Amniotic stem cell (primary cell): ENCODE results near the gene ZNF839.
"Not testable (repeated sequence)": the region's sequence is repeated elsewhere in the genome, so short reads cannot be mapped to it uniquely, and the experiment has no call there.

Experiments used
- DNase-seq: peaks from one replicate; lab custom pipeline; 2025; lab: John Stamatoyannopoulos, UW

The ZNF839 gene

DNA sequence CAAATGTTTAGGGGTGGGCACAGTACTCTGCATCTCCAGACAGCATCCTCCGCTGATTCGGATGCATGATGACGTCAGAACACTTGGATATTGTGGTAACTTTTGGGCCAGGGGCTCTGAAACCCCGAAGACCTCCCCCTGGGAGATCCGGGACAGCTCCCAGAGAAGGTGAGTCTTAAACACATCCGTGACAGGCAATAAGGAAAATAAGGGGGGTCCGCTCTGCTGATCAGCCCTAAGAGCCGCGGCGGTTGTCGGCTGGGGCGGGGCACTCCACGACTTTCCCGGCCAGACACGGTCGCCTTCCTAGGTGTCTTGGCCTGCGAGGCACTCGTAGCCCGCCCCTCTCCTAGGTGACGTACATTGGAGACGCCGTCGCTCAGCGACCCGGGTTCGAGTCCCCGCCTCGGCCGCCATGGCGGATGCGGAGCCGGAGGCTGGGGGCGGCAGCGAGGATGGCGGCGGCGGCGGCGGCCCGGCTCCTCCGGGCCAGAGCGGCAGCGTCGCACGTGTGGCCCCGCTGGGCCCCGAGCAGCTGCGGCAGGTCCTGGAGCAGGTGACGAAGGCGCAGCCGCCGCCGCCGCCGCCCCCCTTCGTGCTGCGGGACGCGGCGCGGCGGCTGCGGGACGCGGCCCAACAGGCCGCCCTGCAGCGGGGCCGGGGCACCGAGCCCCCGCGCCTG is at the start of gene ZNF839:
Gene ZNF839 (plus strand): TSS at position 396 of the 682 bp plus-strand sequence. CDS start 20 bp downstream, at position 416.
- peak; percentile 68 for DNase-seq

DNA sequence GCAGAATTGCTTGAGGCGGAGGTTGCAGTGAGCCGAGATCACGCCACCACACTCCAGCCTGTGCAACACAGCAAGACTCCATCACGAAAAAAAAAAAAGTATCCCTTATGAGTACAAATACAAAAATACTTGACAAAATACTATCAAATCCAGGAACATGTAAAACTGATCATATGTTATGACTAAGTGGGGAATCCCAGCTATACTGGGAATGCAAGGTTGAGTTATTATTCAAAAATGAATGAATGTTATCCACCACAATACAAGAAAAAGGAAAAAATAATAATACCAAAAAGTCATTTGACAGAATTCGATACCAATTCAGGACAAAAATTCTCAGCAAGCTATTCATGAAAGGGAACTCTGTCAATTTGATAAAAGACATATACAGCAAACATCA is 47.2 kb upstream of the ZNF839 start:
- no peak for DNase-seq

DNA sequence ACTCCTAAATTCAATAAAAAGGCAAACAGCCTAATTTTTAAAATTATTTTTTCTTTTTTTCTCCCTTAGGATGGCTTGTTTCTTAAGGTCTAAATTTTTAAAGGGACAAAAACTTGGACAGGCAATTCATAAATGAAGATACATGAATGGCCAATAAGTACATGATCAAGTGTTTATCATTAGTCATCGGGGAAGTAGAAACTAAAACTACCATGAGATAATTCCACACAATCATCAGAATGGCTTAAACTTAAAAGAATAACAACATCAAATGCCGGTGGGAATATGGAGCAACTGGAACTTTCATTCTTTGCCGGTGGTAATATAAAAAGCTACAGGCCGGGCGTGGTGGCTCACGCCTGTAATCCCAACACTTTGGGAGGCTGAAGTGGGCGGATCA is 43.7 kb upstream of the ZNF839 start:
- DNase-seq, result no peak

DNA sequence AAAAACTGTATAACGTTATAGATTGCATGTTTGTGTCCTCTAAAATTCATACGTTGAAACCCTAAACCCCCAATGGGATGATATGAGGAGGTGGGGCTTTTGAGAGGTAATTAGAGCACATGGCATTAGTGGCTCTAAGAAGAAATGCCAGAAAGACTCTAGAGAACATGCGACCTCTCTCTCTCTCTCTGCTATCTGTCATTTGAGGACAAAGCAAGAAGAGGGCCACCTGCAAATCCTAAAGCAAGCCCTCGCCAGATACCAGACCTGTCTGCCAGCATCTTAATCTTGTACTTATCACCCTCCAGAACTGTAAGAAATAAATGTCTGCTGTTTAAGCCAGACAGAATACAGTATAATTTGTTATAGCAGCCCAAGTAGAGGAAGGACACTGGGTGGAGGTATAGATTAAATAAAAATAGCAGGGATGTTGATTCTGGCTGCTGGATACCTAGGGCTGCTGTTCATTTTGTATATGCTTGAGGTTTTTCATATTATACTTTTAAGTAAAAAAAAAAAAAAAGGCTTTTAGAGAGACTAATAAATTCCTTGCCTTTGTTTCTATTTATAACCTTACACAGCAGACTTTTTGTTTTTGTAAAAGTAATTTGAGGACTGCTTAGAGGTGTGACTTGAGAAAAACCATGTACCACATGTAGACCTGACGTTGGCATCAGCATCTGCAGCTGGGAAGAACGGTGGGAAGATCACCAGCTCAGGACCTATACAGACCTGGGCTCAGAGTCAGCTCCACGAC is 41.5 kb upstream of the ZNF839 start:
- no peak for DNase-seq

DNA sequence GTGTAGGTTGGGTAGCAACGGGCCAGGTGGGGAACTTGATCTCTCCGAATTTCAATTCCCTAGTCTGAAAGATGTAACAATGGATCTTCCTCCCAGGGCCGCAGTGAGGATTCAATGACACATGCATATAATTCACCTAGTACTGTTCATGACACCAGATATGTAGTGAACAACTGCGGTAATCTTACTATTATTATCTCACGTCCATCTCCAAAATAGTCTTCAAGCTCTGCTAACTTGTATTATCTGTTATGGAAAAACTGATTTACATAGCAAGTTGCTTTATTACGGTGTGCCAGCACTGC is 41.0 kb upstream of the ZNF839 start:
- no peak for DNase-seq

DNA sequence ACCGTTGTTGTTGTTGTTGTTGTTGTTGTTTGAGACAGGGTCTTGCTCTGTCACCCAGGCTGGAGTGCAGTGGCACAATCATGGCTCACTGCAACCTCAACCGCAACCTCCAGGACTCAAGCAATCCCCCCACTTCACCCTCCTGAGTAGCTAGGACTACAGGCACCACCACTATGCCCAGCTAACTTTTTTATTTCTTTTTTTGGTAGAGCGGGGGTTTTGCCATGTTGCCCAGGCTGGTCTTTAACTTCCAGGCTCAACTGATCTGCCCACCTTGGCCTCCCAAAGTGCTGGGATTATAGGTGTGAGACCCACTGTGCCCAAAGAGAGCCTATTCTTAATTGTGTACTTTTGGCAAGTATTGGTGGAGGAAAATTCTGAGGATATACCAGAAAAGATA is 40.3 kb upstream of the ZNF839 start:
- no peak for DNase-seq

DNA sequence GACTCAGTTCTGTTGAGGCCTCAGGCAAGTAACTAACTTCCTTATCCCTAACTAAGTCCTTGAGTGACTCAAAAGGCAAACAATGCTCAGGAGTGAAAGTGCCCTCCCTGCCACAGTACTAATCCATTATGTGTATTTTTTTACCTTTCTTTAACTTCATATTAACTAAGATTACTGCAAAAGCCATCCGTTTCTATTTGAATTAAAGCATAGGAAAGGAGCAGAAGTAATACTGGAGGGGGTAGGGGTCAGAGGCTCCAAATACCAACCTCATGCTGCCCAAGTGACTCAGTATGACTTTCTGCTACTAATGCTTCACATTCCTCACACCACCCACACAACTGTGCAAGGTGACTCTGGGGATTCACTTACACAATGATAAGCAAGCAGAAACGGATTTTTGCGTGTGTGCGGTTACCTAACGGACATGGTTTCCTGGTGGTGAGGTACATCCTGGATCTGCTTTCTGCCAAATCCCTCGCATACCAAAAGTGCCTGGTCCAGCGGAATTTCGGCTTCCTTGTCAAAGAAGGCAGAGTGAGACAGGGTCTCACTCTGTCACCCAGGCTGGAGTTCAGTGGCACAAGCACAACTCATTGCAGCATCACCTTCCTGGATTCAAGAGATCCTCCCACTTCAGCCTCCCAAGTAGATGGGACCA is 39.7 kb upstream of the ZNF839 start:
- DNase-seq, result peak; percentile 90

DNA sequence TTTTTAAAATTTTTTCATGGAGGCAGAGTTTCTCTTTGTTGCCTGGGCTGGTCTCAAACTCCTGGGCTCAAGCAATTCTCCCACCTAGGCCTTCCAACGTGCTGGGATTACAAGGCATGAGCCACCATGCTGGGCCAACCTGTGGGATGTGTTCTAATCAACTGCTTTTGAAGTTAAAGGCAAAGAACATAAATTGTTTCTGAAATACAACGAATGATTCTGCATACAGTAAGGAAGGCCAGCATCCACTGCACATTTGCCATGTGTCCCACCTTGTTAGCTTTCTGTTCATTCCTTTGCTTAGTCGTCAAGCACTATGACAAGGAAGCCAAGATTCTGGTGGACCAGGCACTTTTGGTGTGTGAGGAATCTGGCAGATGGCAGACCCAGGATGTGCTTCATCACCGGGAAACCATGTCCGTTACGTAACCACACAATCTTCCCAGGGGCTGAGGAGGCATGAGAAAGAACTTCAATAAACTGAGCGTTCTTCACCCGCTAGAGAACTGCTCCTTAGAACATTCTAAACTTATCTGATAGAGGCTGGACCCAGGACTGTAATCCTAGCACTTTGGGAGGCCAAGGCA is 39.1 kb upstream of the ZNF839 start:
- peak; percentile 78 for DNase-seq

DNA sequence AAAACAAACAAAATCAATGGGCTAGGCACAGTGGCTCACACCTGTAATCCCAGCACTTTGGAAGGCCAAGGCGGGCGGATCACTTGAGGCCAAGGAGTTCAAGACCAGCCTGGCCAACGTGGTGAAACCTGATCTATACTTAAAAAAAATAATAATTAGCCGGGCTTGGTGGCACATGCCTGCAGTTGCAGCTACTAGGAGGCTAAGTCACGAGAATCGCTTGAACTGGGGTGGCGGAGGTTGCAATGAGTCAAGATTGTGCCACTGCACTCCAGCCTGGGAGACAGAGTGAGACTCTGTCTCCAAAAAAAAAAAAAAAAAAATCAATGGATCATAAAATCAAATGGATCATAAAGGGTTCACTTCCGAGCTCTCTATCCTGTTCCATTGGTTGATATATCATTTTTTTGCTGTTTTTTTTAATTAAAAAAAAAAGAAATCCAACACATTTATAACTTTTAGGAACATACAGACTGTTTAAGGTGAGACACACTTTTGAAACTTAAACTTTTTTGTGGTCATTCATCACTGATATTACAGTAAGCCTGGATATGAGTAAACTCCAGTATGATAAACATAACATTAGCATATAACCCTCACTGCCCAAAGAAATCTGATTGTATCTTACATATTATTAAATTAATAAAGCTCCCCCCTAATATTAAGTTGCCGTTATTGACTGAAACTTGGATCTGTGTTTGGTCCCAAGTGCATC is 36.6 kb upstream of the ZNF839 start:
- DNase-seq, result no peak

DNA sequence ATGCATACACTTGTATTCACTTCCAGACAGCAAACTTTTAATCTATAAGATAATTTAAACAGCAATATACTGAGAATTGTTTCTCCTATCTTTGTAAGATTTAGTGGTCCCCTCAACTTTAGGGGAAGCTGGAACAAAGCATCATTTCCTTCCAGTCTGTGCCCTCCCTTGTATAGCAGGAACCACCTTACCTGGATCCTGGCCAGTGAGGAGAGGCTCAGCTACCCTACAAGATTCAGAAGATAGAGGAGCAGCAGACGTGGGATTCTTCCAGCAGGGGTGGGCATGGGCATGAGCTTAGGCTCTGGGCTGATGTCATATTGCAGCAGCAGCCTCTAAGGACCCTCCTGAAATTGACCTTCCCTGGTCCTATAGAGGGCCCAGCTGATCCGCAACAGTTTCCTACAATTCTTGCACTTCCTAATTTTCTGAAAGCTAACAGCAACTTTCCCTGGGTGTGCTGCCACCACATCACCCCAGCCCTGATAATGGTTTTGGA is 35.9 kb upstream of the ZNF839 start:
- no peak for DNase-seq

DNA sequence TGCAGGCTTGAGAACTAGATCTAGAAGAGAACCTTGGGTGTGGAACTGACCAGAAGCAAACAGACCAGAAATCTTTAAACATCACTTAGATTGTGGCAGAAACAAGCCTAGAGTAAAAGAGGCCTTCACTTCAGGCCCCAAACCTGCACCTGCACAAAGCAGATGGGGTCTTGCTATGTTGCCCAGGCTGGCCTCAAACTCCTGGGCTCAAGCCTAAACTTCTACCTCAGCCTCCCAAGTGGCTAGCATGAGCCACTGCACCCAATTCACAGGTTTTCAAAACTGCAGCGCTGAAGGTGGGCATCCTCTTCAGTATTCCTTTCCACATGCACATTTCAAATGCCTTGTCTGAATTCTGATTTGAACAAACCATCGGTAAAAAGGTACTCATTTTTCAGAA is 34.4 kb upstream of the ZNF839 start:
- DNase-seq, result no peak

DNA sequence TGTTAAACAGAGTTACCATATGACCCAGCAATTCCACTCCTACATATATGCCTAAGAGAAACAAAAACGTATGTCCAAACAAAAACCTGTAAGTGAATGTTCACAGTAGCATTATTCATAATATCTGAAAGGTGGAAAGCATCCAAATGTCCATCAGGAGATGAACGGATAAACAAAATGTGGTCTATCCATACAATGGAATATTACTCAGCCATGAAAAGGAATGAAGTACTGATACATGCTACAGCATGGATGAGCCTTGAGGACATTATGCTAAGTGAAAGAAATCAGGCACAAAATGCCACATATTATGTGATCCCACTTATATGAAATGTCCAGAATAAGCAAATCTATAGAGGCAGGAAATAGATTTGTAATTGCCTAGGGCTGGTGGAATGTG is 31.4 kb upstream of the ZNF839 start:
- no peak for DNase-seq

DNA sequence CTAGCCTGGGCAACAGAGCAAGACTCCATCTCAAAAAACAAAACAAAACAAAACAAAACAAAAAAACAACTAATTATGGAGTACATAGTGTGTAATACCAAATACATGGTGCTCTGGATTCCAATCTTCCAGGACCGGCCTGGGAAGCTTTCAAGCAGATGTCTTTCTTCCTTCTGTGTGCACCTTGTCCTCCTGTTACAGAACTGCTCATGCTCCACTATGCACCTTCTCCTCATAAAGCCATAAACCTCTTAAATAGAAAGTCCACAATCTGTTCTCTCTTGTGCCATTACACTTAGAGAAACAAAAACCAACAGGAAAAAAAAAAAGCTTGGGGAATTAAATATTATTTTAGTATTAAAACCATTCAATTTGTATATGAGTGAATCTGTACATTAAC is 27.1 kb upstream of the ZNF839 start:
- DNase-seq, result no peak

DNA sequence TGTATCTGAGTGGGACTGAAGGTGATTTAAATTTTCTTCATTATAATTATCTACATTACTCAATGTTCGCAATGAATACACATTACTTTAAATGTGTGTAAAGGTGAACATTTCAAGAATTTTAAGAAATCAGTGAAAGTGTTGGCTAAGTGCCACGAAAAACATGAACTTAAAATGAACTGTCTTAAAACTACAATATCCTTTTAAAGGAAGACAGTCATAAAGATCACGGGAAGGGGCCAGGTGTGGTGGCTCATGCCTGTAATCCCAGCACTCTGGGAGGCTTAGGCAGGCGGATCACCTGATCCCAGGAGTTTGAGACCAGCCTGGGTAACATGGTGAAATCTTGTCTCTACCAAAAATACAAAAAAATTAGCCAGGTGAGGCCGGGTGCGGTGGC is 25.8 kb upstream of the ZNF839 start:
- DNase-seq, result no peak

DNA sequence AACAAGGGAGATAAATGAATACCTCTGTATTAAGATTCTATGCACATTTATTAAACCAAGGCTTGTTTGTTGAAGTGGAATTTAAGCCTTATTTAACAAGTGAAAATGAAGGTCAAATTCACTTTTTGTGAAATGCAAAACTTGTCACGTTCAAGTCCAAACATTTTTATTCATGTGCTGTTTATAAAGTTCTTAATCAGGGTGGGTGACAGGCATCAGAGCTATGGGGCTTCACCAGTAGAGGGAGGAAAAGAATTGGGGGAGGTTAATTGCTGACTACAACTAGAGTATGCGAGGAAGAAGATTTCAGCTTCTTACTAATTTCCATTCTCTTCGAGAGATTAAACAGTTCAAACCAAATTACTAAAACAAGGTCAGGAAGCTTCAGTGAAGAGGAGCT is 24.3 kb upstream of the ZNF839 start:
- no peak for DNase-seq

DNA sequence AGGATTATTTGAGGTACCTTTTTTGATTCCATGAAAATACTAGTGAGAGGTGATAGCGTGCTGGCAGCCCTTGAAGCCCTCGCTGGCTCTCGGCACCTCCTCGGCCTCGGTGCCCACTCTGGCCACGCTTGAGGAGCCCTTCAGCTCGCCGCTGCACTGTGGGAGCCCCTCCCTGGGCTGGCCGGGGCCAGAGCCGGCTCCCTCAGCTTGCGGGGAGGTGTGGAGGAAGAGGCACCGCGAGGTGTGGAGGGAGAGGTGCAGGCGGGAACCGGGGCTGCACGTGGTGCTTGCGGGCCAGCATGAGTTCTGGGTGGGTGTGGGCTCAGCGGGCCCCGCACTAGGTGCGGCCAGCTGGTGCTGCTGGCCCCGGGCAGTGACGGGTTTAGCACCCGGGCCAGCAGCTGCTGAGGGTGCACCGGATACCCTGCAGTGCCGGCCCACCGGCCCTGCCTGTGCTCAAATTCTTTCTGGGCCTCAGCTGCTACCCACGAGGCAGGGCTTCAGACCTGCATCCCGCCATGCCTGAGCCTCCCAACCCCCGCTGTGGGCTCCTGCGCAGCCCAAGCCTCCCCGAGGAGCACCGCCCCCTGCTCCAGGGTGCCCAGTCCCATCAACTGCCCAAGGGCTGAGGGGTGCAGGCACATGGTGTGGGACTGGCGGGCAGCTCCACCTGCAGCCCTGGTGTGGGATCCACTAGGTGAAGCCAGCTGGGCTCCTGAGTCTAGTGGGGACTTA is 21.9 kb upstream of the ZNF839 start:
- no peak for DNase-seq

DNA sequence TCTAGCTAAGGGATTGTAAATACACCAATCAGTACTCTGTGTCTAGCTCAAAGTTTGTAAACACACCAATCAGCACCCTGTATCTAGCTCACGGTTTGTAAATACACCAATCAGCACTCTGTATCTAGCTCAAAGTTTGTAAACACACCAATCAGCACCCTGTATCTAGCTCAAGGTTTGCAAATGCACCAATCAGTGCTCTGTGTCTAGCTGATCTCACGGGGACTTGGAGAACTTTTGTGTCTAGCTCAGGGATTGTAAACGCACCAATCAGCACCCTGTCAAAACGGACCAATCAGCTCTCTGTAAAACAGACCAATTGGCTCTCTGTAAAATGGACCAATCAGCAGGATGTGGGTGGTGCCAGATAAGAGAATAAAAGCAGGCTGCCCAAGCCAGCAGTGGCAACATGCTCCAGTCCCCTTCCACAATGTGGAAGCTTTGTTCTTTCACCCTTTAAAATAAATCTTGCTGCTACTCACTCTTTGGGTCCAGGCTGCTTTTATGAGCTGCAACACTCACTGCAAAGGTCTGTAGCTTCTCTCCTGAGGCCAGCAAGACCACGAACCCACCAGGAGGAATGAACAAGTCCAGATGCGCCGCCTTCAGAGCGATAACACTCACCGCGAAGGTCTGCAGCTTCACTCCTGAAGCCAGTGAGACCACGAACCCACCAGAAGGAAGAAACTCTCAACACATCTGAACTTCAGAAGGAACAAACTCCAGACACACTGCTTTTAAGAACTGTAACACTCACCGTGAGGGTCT is 21.1 kb upstream of the ZNF839 start:
- DNase-seq, result not testable (repeated sequence)

DNA sequence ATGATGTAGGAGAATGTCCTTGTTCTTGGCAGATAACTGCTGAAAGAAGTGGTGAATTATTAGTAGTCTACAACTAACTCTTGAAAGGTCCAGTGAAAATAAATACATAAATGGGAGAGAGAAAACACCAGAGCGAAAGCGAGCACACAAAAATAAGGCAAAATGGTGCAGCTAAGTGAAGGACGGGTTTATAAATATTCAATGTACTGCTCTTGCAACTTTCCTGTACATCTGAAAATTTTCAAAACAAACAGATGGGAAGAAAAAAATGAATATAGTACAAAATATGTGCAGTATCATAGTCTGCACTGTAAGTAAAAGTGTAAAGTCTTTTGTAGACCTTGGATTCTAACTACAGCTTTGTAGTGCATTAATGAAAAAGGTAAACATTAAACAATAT is 15.9 kb upstream of the ZNF839 start:
- no peak for DNase-seq

DNA sequence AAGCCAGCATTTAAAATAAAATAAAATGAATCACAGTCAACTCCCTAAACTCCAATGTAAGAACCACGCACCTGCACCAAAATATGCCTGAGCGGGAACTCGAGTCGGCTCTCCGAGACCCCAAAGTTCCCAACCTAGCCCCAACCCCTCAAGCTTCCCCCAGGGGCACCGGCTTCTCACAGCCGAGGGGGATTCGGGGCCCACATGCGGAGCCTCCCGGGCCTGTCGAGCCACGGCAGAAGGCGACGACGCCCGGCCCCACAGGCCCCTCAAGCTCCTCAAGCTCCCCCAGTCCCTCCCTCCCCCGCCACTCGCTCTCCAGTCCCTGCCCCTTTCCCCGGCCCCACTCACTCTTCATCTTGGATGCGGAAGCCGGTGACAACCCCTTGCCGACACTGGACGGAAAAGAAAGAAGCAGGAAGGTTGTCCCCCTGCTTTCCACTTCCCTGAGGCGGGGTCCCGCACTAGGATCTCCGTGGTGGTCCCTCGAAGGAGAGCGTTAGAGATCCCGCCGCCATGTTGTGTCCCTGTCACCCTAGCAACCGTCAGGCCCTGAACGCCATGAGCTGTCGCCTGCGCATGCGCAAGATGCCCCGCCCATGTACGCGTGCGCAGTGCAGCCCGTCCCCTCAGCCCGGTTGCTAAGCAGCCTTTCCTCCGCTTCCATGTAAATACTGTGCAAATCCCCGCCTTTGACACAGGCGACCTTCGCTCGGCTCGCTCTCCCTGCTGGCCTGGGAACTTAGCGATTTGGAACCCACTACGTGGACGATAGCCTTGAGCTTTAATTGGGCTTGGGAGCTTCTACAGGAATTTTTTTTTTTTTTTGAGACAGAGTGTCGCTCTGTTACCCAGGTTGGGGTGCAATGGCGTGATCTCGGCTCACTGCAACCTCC is 14.7 kb upstream of the ZNF839 start, which contains the start of gene MOK:
Gene MOK (minus strand): TSS at position 554 of the 896 bp plus-strand sequence. CDS start 196 bp downstream, at position 358.
- DNase-seq, result peak; percentile 93
